ENCODE measurements around the gene CCDC88C. TPM values are rescaled to one million over a fixed set of nuclear protein-coding genes. Genes with fewer than 3 reads are reported as not detected.

Gene CCDC88C
- total and polyA plus RNA-seq, 12 donors, result 1.5 to 6.5 (median 3.4) TPM

DNA sequence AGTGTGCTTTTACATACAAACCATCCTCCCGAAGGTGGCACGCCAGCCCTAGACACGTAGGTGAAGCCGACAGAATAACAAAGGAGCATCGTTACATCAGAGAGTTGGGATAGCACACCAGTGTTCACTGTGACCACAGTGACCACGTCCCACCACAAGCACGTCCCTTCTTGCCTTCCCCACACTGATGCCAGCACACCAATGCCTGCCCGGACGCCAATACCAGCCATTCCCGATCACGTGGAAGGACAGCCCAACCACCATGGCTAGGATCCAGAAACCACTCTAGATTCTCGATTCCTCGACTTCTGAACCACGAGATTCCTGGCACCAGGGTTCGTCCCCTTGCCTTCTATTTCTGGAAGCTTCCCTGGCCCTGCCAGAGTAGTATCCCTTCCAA, 125.1 kb downstream of the CCDC88C start:
- no peaks in the 10 kb centered on the region for H3K9me3 ChIP-seq (replicated peaks in 1 of 3)
- DNase-seq, result no peak
- H3K36me3 ChIP-seq (replicated peaks in 1 of 2), result no peaks in the 10 kb centered on the region
- no peaks in the 10 kb centered on the region for H3K27me3 ChIP-seq
- H3K27ac ChIP-seq, result no peak overlapping the region
- TF ChIP-seq, protein P1, sequence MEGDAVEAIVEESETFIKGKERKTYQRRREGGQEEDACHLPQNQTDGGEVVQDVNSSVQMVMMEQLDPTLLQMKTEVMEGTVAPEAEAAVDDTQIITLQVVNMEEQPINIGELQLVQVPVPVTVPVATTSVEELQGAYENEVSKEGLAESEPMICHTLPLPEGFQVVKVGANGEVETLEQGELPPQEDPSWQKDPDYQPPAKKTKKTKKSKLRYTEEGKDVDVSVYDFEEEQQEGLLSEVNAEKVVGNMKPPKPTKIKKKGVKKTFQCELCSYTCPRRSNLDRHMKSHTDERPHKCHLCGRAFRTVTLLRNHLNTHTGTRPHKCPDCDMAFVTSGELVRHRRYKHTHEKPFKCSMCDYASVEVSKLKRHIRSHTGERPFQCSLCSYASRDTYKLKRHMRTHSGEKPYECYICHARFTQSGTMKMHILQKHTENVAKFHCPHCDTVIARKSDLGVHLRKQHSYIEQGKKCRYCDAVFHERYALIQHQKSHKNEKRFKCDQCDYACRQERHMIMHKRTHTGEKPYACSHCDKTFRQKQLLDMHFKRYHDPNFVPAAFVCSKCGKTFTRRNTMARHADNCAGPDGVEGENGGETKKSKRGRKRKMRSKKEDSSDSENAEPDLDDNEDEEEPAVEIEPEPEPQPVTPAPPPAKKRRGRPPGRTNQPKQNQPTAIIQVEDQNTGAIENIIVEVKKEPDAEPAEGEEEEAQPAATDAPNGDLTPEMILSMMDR (IDR thresholded peaks at IDR 0.05), result no peak
- no peak for TF ChIP-seq POLR2A (IDR thresholded peaks at IDR 0.05)
- intact Hi-C loops (cut with DNase I), result loop anchor here in 1 of 2 donors (5.0 kb wide), 1 partner anchor 390 kb away; no protein-coding TSS in a partner anchor
- no peaks in the 10 kb centered on the region for H3K4me1 ChIP-seq (replicated peaks in 1 of 2)
- no peak overlapping the region for H3K4me3 ChIP-seq
- WGBS, 4 donors, result 88 to 93% (median 92%) methylated on average over 15 of the region's 15 CpGs

GRCh38 chr14:91291786-91292405, 125.7 kb downstream of the CCDC88C start:
- DNase-seq, result no peak
- Histone ChIP-seq H3K27ac (no peak overlapping the region), H3K36me3 (replicated peaks in 1 of 2) (no peaks in the 10 kb centered on the region), H3K4me3 (no peak overlapping the region), H3K4me1 (replicated peaks in 1 of 2) (no peaks in the 10 kb centered on the region), H3K27me3 (no peaks in the 10 kb centered on the region), H3K9me3 (replicated peaks in 1 of 3) (no peaks in the 10 kb centered on the region)
- intact Hi-C loops (cut with DNase I), result loop anchor here in 1 of 2 donors (5.0 kb wide), 1 partner anchor 390 kb away; no protein-coding TSS in a partner anchor
- no peak for TF ChIP-seq POLR2A (IDR thresholded peaks at IDR 0.05)
- TF ChIP-seq, protein P1 (IDR thresholded peaks at IDR 0.05), result no peak
- 94 to 97% (median 95%) methylated on average over 18 to 21 of the region's 21 CpGs for WGBS, 4 donors

GRCh38 chr14:91290986-91291385, 126.6 kb downstream of the CCDC88C start:
- Histone ChIP-seq H3K9me3 (replicated peaks in 1 of 3) (no peaks in the 10 kb centered on the region), H3K27ac (no peak overlapping the region), H3K4me1 (replicated peaks in 1 of 2) (no peaks in the 10 kb centered on the region), H3K27me3 (no peaks in the 10 kb centered on the region), H3K4me3 (no peak overlapping the region), H3K36me3 (replicated peaks in 1 of 2) (no peaks in the 10 kb centered on the region)
- TF ChIP-seq, protein P1 (IDR thresholded peaks at IDR 0.05), result no peak
- no peak for TF ChIP-seq POLR2A (IDR thresholded peaks at IDR 0.05)
- DNase-seq, result no peak
- WGBS, 4 donors, result 82 to 92% (median 89%) methylated on average over 10 of the region's 10 CpGs
- intact Hi-C loops (cut with DNase I), result loop anchor here in 1 of 2 donors (5.0 kb wide), 1 partner anchor 389 kb away; no protein-coding TSS in a partner anchor

DNA sequence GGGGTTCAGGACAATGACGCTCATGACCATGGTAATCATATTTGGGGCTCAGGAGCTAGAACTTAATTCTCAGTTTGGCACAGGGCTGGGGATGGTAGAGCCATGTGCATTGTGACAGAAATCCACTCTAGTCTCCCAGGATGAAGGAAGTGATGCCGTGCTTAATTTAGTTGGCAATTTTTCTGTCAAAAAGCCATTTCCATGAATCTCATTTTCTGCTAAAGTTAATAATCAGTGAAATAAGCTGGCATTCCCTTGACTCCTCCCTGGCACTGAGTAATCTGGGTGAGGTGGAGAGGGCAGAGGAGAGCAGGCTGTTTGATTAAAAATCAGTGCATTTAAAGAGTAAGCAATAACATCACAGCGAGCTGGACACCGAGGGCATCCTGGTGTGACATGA, 128.2 kb downstream of the CCDC88C start:
- 84 to 96% (median 88%) methylated on average over 4 of the region's 4 CpGs for WGBS, 4 donors

More for the DNA sequence above, 128.2 kb downstream of the CCDC88C start:
- H3K27me3 ChIP-seq, result no peaks in the 10 kb centered on the region
- no peak for DNase-seq
- H3K4me3 ChIP-seq, result no peak overlapping the region
- no peaks in the 10 kb centered on the region for H3K9me3 ChIP-seq (replicated peaks in 1 of 3)
- H3K27ac ChIP-seq, result no peak overlapping the region
- intact Hi-C loops (cut with DNase I), result loop anchor here (5.0 kb wide), 1 partner anchor 112 kb away; no protein-coding TSS in a partner anchor
- no peaks in the 10 kb centered on the region for H3K36me3 ChIP-seq (replicated peaks in 1 of 2)
- TF ChIP-seq, protein P1 (IDR thresholded peaks at IDR 0.05), result no peak
- no peak for TF ChIP-seq POLR2A (IDR thresholded peaks at IDR 0.05)
- H3K4me1 ChIP-seq (replicated peaks in 1 of 2), result no peaks in the 10 kb centered on the region
